HG03521 (cell line): Measurements from ENCODE around the gene ZNF524.
A peak's percentile ranks its signal among the peaks of the same experiment; 100 is the strongest.

Experiments used
- ATAC-seq: cut with Tn5 transposase; IDR thresholded peaks from one replicate; pipeline ENCODE4 v1.9.1; 2021; ENCODE audit warnings: mild to moderate bottlenecking, moderate library complexity; ENCODE audit not compliant: unreplicated experiment

Gene ZNF524

GRCh38 chr19:55619286-55619685, 19.2 kb downstream of the ZNF524 start:
- ATAC-seq, result no peak

GRCh38 chr19:55620410-55621204, 20.5 kb downstream of the ZNF524 start:
- no peak for ATAC-seq

GRCh38 chr19:55621205-55621672, 21.2 kb downstream of the ZNF524 start:
- ATAC-seq, result no peak

- no peak for ATAC-seq
These were observed 21.7 kb downstream of the ZNF524 start for GRCh38 chr19:55621673-55622231.

- no peak for ATAC-seq
These were observed 22.3 kb downstream of the ZNF524 start for GRCh38 chr19:55622242-55622969.

- no peak for ATAC-seq
These were observed 23.0 kb downstream of the ZNF524 start for GRCh38 chr19:55623130-55623529.

- no peak for ATAC-seq
These were observed 23.5 kb downstream of the ZNF524 start for GRCh38 chr19:55623561-55623960.

GRCh38 chr19:55624109-55625003, 24.3 kb downstream of the ZNF524 start, which contains the start of gene ZNF784:
Gene ZNF784 (minus strand): TSS chr19:55624566. CDS start chr19:55624561, 5 bp downstream.
- ATAC-seq, result peak; percentile 61

GRCh38 chr19:55625004-55625326, 24.9 kb downstream of the ZNF524 start:
- no peak for ATAC-seq

- ATAC-seq, result no peak
These were observed 26.3 kb downstream of the ZNF524 start for GRCh38 chr19:55626350-55626749.

- no peak for ATAC-seq
These were observed 32.4 kb downstream of the ZNF524 start for GRCh38 chr19:55632463-55632834.

- no peak for ATAC-seq
These were observed 33.8 kb downstream of the ZNF524 start for GRCh38 chr19:55633861-55634260.

- no peak for ATAC-seq
These were observed 35.2 kb downstream of the ZNF524 start for GRCh38 chr19:55635334-55635717.

- ATAC-seq, result no peak
These were observed 35.9 kb downstream of the ZNF524 start for GRCh38 chr19:55635856-55636440.

- no peak for ATAC-seq
These were observed 36.6 kb downstream of the ZNF524 start for GRCh38 chr19:55636723-55637122.

- no peak for ATAC-seq
These were observed 37.4 kb downstream of the ZNF524 start for GRCh38 chr19:55637534-55637933.

GRCh38 chr19:55638864-55639359, 38.8 kb downstream of the ZNF524 start:
- no peak for ATAC-seq

GRCh38 chr19:55640043-55640576, 40.0 kb downstream of the ZNF524 start:
- no peak for ATAC-seq

- peak; percentile 26 for ATAC-seq
These were observed 40.7 kb downstream of the ZNF524 start, which contains the start of gene ZNF580 for GRCh38 chr19:55640577-55641425. Gene ZNF580 (plus strand): TSS chr19:55641002. CDS start chr19:55642509, 1,507 bp downstream.
